GM12878 (cell line): Measurements from ENCODE around the gene TTF2. TPM values are rescaled to one million over a fixed set of nuclear protein-coding genes. Genes with fewer than 3 reads are reported as not detected.

Experiments
- ASH2L ChIP-seq: fragments of 300-600, 200-600 bp; sonication (generic); IDR thresholded peaks from 2 replicates; pipeline ENCODE4 v1.6.1; 2017; ENCODE audit warnings: low read depth, mild to moderate bottlenecking, borderline replicate concordance
- BCL3 ChIP-seq: IDR thresholded peaks from 2 replicates; pipeline ENCODE4 v1.6.1; 2011; ENCODE audit warnings: borderline replicate concordance, low read depth, mild to moderate bottlenecking, moderate library complexity, low read length; ENCODE audit not compliant: insufficient read depth, poor library complexity, severe bottlenecking
- BHLHE40 ChIP-seq, 2 experiments: fragments of 450-650 bp in 1 of 2; IDR thresholded peaks; 2 replicates each; pipeline ENCODE4 v1.6.1; 2011 to 2017; ENCODE audit warnings: low read depth in 2 of 2, borderline replicate concordance in 1 of 2, improper control_type of control experiment in 1 of 2, low read length in 1 of 2, mild to moderate bottlenecking in 1 of 2
- CEBPB ChIP-seq, 2 experiments: fragments of 150-350 bp in 1 of 2; IDR thresholded peaks; 2 replicates each; pipeline ENCODE4 v1.6.1; 2012 to 2014; ENCODE audit warnings: low read depth in 2 of 2, low read length in 2 of 2, borderline replicate concordance in 1 of 2, inconsistent platforms in 1 of 2
- CREM ChIP-seq: IDR thresholded peaks from 2 replicates; pipeline ENCODE4 v1.6.1; 2014; ENCODE audit warnings: antibody characterized with exemption, low read depth
- CTCF ChIP-seq, 3 experiments: IDR thresholded peaks in 2 of 3; conservative IDR thresholded peaks in 1 of 3; 2 replicates each; pipeline ENCODE4 v1.5.1; 2011; ENCODE audit warnings: low read depth in 3 of 3, low read length in 3 of 3, mild to moderate bottlenecking in 3 of 3, control low read depth in 2 of 3, moderate library complexity in 2 of 3, inconsistent platforms in 1 of 3, mixed read lengths in 1 of 3; ENCODE audit not compliant: control insufficient read depth in 2 of 3, insufficient read depth in 1 of 3; ENCODE audit errors: extremely low read depth in 1 of 3
- EED ChIP-seq: sonication (generic); IDR thresholded peaks from 2 replicates; pipeline ENCODE4 v1.6.1; 2016; ENCODE audit warnings: antibody characterized with exemption, low read depth
- EGR1 ChIP-seq, 2 experiments: IDR thresholded peaks; 1 replicate in 1 of 2; 2 replicates in 1 of 2; pipeline ENCODE4 v1.6.1; 2011 to 2012; ENCODE audit warnings: low read depth in 2 of 2, low read length in 2 of 2, borderline replicate concordance in 1 of 2, mild to moderate bottlenecking in 1 of 2, moderate library complexity in 1 of 2
- EZH2 ChIP-seq: IDR thresholded peaks from 2 replicates; pipeline ENCODE4 v1.6.1; 2012; ENCODE audit warnings: low read depth, mild to moderate bottlenecking, control low read depth, inconsistent platforms, low read length, borderline replicate concordance; ENCODE audit not compliant: control insufficient read depth
- GABPA ChIP-seq: IDR thresholded peaks from 2 replicates; pipeline ENCODE4 v1.6.1; 2014; ENCODE audit warnings: antibody characterized with exemption, low read depth, mild to moderate bottlenecking, inconsistent platforms
- HDAC2 ChIP-seq: fragments of 200-600 bp; sonication (generic); IDR thresholded peaks from 2 replicates; pipeline ENCODE4 v1.6.1; 2017
- IRF5 ChIP-seq: fragments of 450-650 bp; IDR thresholded peaks from 2 replicates; pipeline ENCODE4 v1.6.1; 2017; ENCODE audit warnings: borderline replicate concordance
- JUNB ChIP-seq: IDR thresholded peaks from 2 replicates; pipeline ENCODE4 v1.6.1; 2016; ENCODE audit warnings: antibody characterized with exemption, mild to moderate bottlenecking
- JUND ChIP-seq: IDR thresholded peaks from 2 replicates; pipeline ENCODE4 v1.6.1; 2012; ENCODE audit warnings: low read depth, mild to moderate bottlenecking, low read length, improper control_type of control experiment, moderate library complexity
- KDM1A ChIP-seq: fragments of 200-600 bp; sonication (generic); IDR thresholded peaks from 2 replicates; pipeline ENCODE4 v1.6.1; 2016; ENCODE audit warnings: borderline replicate concordance
- RCOR1 ChIP-seq: conservative IDR thresholded peaks from 2 replicates; pipeline ENCODE4 v1.6.1; 2012; ENCODE audit warnings: low read depth, low read length, improper control_type of control experiment
- SUZ12 ChIP-seq: fragments of 200-600 bp; sonication (generic); IDR thresholded peaks from one replicate; pipeline ENCODE4 v1.6.1; 2018; ENCODE audit warnings: antibody characterized with exemption, mild to moderate bottlenecking; ENCODE audit not compliant: unreplicated experiment
- TCF12 ChIP-seq: IDR thresholded peaks from 2 replicates; pipeline ENCODE4 v1.6.1; 2011; ENCODE audit warnings: low read depth, mild to moderate bottlenecking, low read length
- YBX1 ChIP-seq: fragments of 450-650 bp; IDR thresholded peaks from 2 replicates; pipeline ENCODE4 v1.6.1; 2016; ENCODE audit warnings: antibody characterized with exemption
- ZBED1 ChIP-seq: IDR thresholded peaks from 2 replicates; pipeline ENCODE4 v1.6.1; 2016; ENCODE audit warnings: borderline replicate concordance
- ZNF592 ChIP-seq: fragments of 450-650 bp; IDR thresholded peaks from 2 replicates; pipeline ENCODE4 v1.6.1; 2017; ENCODE audit warnings: mild to moderate bottlenecking, moderate library complexity
- polyA plus RNA-seq, 11 experiments: library from polyadenylated mRNA; depleted of rRNA in 4 of 11; unstranded in 6 of 11; stranded (reverse) in 5 of 11; fragments of >200 nt; fragmentation: Nextera tagmentation in 4 of 11; fragmentation: Illumina TruSeq in 1 of 11; extraction: Ambion mirVana in 4 of 11; extraction: Trizol in 1 of 11; gene quantifications; 1 replicate in 1 of 11; 2 replicates in 10 of 11; pipeline versions ENCODE4 v1.2.1 to v1.2.3, GENCODE V29; 2011 to 2016; ENCODE audit warnings: inconsistent platforms in 2 of 11, missing spikeins in 2 of 11, low read depth in 1 of 11
- total RNA-seq, 4 experiments: library from RNA; depleted of rRNA in 3 of 4; stranded (reverse); fragments of >200 nt in 3 of 4; fragmentation: Illumina TruSeq in 1 of 4; extraction: Trizol in 1 of 4; gene quantifications; 2 replicates each; pipeline versions ENCODE4 v1.2.1 to v1.2.3, GENCODE V29; 2013 to 2021

TTF2 gene
- total and polyA plus RNA-seq, 10 of the 15 experiments (the other 5 are each of a cell fraction or from before 2014, with no cell fraction given) = 17.7 to 134 (median 78.2) TPM

- no peak for TF ChIP-seq BCL3
- TF ChIP-seq KDM1A = no peak
- no peak for TF ChIP-seq JUND
- no peak for TF ChIP-seq GABPA
- TF ChIP-seq ZBED1 = no peak
- TF ChIP-seq ZNF592 = no peak
- TF ChIP-seq RCOR1 = no peak
- no peak for TF ChIP-seq ASH2L
- TF ChIP-seq HDAC2 = no peak
- no peak for TF ChIP-seq IRF5
- TF ChIP-seq CREM = 0 out of 2 replicates have a peak, but pooled peaks have one; percentile 30
- TF ChIP-seq EGR1 (IDR thresholded peaks at IDR 0.05; ENCODE audit: borderline replicate concordance in 1 of 2, low read depth in 2 of 2, low read length in 2 of 2) = no peak; a peak in 1 of 3 replicates
- no peak for TF ChIP-seq EZH2
- no peak for TF ChIP-seq EED
- TF ChIP-seq CEBPB (IDR thresholded peaks at IDR 0.05; ENCODE audit: borderline replicate concordance in 1 of 2, low read depth in 2 of 2, low read length in 2 of 2) = no peak
- TF ChIP-seq BHLHE40 (IDR thresholded peaks at IDR 0.05; ENCODE audit: borderline replicate concordance in 1 of 2, low read depth in 2 of 2, low read length in 1 of 2) = peak in 1 of 2 experiments; percentile 34; a peak in 2 of 4 replicates
- TF ChIP-seq YBX1 = no peak
- TF ChIP-seq SUZ12 = no peak
- no peak for TF ChIP-seq JUNB
- TF ChIP-seq TCF12 = no peak
- TF ChIP-seq CTCF (IDR thresholded peaks at IDR 0.05 in 2 of 3, conservative IDR thresholded peaks at IDR 0.05 in 1 of 3; ENCODE audit: control insufficient read depth in 2 of 3, extremely low read depth in 1 of 3, insufficient read depth in 1 of 3, low read depth in 3 of 3, low read length in 3 of 3) = peak; percentile 67 to 72 (median 70)
Measured at GRCh38 chr1:117121589-117122329, 61.6 kb downstream of the TTF2 start, which contains the start of gene TRIM45 (continued).
